SK-N-SH (cell line): Measurements from ENCODE around the gene TMEM30A. TPM values are rescaled to one million over a fixed set of nuclear protein-coding genes. Genes with fewer than 3 reads are reported as not detected.

Experiments
- CTCF ChIA-PET: fragments of 300-600, 350-600 bp; formaldehyde crosslinking; extraction: SDS; loops from one replicate; lab custom pipeline; 2021; lab: Yijun Ruan, JAX
- POLR2A ChIA-PET: fragments of 350-600 bp; sonication (Branson Sonifier 250); formaldehyde crosslinking; extraction: SDS; loops from one replicate; lab custom pipeline; 2020; ENCODE audit warnings: antibody characterized with exemption, inconsistent platforms; lab: Yijun Ruan, JAX
- DNase-seq: peaks from one replicate; pipeline ENCODE4 v3.0.0; 2012
- H2AFZ ChIP-seq: fragments of 200-600 bp; sonication (generic); 2 replicates; pipeline ENCODE4 v1.8.1; 2016; ENCODE audit warnings: antibody characterized with exemption, mild to moderate bottlenecking, low read depth
- H3F3A ChIP-seq: fragments of 200-600 bp; sonication (generic); replicated peaks from 2 replicates; pipeline ENCODE3; 2016; ENCODE audit warnings: antibody characterized with exemption, mild to moderate bottlenecking; ENCODE audit not compliant: insufficient read depth
- H3K27ac ChIP-seq, 2 experiments: fragments of 200-500 bp in 1 of 2; fragments of 200-600 bp in 1 of 2; sonication (Bioruptor generic) in 1 of 2; sonication (generic), shearing (Covaris generic) in 1 of 2; 2 replicates each; pipeline versions ENCODE4 v1.5.1 to v1.6.1; 2014 to 2016; ENCODE audit warnings: low read depth in 2 of 2, inconsistent platforms in 1 of 2, low read length in 1 of 2, mild to moderate bottlenecking in 1 of 2, mixed read lengths in 1 of 2
- H3K27me3 ChIP-seq: fragments of 200-600 bp; sonication (generic), shearing (Covaris generic); 2 replicates; pipeline ENCODE4 v1.6.1; 2016; ENCODE audit warnings: mixed run types; ENCODE audit not compliant: insufficient read depth
- H3K36me3 ChIP-seq, 2 experiments: fragments of 200-500 bp in 1 of 2; fragments of 200-600 bp in 1 of 2; sonication (Bioruptor generic) in 1 of 2; sonication (generic) in 1 of 2; replicated peaks in 1 of 2; 2 replicates each; pipeline versions ENCODE3 to v1.5.1; 2014 to 2016; ENCODE audit warnings: low read length in 1 of 2, mild to moderate bottlenecking in 1 of 2; ENCODE audit not compliant: insufficient read depth in 2 of 2, control insufficient read depth in 1 of 2
- H3K4me1 ChIP-seq, 2 experiments: fragments of 200-500 bp in 1 of 2; fragments of 200-600 bp in 1 of 2; sonication (Bioruptor generic) in 1 of 2; sonication (generic), shearing (Covaris generic) in 1 of 2; 2 replicates each; pipeline versions ENCODE4 v1.5.1 to v1.6.1; 2014 to 2016; ENCODE audit warnings: low read depth in 1 of 2, low read length in 1 of 2, mixed run types in 1 of 2; ENCODE audit not compliant: insufficient read depth in 2 of 2, control insufficient read depth in 1 of 2
- H3K4me2 ChIP-seq: fragments of 200-600 bp; sonication (generic), shearing (Covaris generic); 2 replicates; pipeline ENCODE4 v1.6.1; 2017; ENCODE audit warnings: mixed run types
- H3K4me3 ChIP-seq, 2 experiments: fragments of 200-500 bp in 1 of 2; fragments of 200-600 bp in 1 of 2; sonication (Bioruptor generic) in 1 of 2; sonication (generic), shearing (Covaris generic) in 1 of 2; 2 replicates each; pipeline versions ENCODE4 v1.5.1 to v1.8.1; 2014 to 2016; ENCODE audit warnings: low read depth in 2 of 2, inconsistent platforms in 1 of 2, low read length in 1 of 2, mild to moderate bottlenecking in 1 of 2, mixed read lengths in 1 of 2, moderate library complexity in 1 of 2
- H3K79me2 ChIP-seq: fragments of 200-600 bp; sonication (generic); 2 replicates; pipeline ENCODE4 v1.8.1; 2017; ENCODE audit warnings: mild to moderate bottlenecking; ENCODE audit not compliant: insufficient read depth
- H3K9ac ChIP-seq: fragments of 200-600 bp; sonication (generic); 2 replicates; pipeline ENCODE4 v1.6.1; 2017; ENCODE audit warnings: mixed run types
- H3K9me2 ChIP-seq: fragments of 200-600 bp; sonication (generic); 2 replicates; pipeline ENCODE4 v1.6.1; 2017; ENCODE audit warnings: mixed run types
- H3K9me3 ChIP-seq: fragments of 200-600 bp; sonication (generic); 2 replicates; pipeline ENCODE4 v1.6.1; 2017; ENCODE audit warnings: mixed run types, mild to moderate bottlenecking, moderate library complexity
- H4K20me1 ChIP-seq: fragments of 200-600 bp; sonication (generic); 2 replicates; pipeline ENCODE4 v1.6.1; 2017; ENCODE audit warnings: mild to moderate bottlenecking, mixed run types; ENCODE audit not compliant: insufficient read depth
- CHD2 ChIP-seq: fragments of 150-350 bp; IDR thresholded peaks from 2 replicates; pipeline ENCODE4 v1.6.1; 2018; ENCODE audit warnings: low read length; ENCODE audit not compliant: partially characterized antibody
- FOSL2 ChIP-seq: IDR thresholded peaks from 2 replicates; pipeline ENCODE4 v1.4.0; 2012; ENCODE audit warnings: low read depth, mild to moderate bottlenecking, moderate library complexity, borderline replicate concordance
- GABPA ChIP-seq: IDR thresholded peaks from 2 replicates; pipeline ENCODE4 v1.4.0; 2012; ENCODE audit warnings: low read depth, mild to moderate bottlenecking
- IRF3 ChIP-seq: fragments of 150-350 bp; IDR thresholded peaks from 2 replicates; pipeline ENCODE4 v1.6.1; 2016; ENCODE audit warnings: mild to moderate bottlenecking, low read depth, low read length
- JUND ChIP-seq: IDR thresholded peaks from 2 replicates; pipeline ENCODE4 v1.4.0; 2012
- MAX ChIP-seq: IDR thresholded peaks from 2 replicates; pipeline ENCODE4 v1.4.0; 2012; ENCODE audit warnings: low read depth
- MEF2A ChIP-seq: IDR thresholded peaks from 2 replicates; pipeline ENCODE4 v1.4.0; 2012; ENCODE audit warnings: low read depth, borderline replicate concordance
- MXI1 ChIP-seq: IDR thresholded peaks from 2 replicates; pipeline ENCODE4 v1.6.1; 2012; ENCODE audit warnings: mild to moderate bottlenecking, low read depth, low read length, improper control_type of control experiment
- POLR2AphosphoS5 ChIP-seq: IDR thresholded peaks from 2 replicates; pipeline ENCODE4 v1.6.1; 2012; ENCODE audit warnings: low read depth, low read length
- RAD21 ChIP-seq: IDR thresholded peaks from 2 replicates; pipeline ENCODE4 v1.6.1; 2012; ENCODE audit warnings: mild to moderate bottlenecking, low read length
- REST ChIP-seq: IDR thresholded peaks from 2 replicates; pipeline ENCODE4 v1.6.1; 2012; ENCODE audit warnings: mild to moderate bottlenecking, low read depth, low read length, moderate library complexity
- RXRA ChIP-seq: IDR thresholded peaks from 2 replicates; pipeline ENCODE4 v1.4.0; 2012; ENCODE audit warnings: low read depth, mild to moderate bottlenecking, borderline replicate concordance
- SIN3A ChIP-seq: IDR thresholded peaks from 2 replicates; pipeline ENCODE4 v1.6.1; 2012; ENCODE audit warnings: low read depth, mild to moderate bottlenecking, low read length, moderate library complexity, borderline replicate concordance
- SMC3 ChIP-seq: IDR thresholded peaks from 2 replicates; pipeline ENCODE4 v1.6.1; 2012; ENCODE audit warnings: low read depth, low read length, improper control_type of control experiment
- TCF12 ChIP-seq: IDR thresholded peaks from 2 replicates; pipeline ENCODE4 v1.4.0; 2012
- TEAD4 ChIP-seq: IDR thresholded peaks from 2 replicates; pipeline ENCODE4 v1.4.0; 2012; ENCODE audit warnings: mild to moderate bottlenecking, borderline replicate concordance; ENCODE audit not compliant: insufficient read depth
- USF1 ChIP-seq: IDR thresholded peaks from 2 replicates; pipeline ENCODE4 v1.4.0; 2012; ENCODE audit warnings: low read depth, borderline replicate concordance
- YY1 ChIP-seq: IDR thresholded peaks from 2 replicates; pipeline ENCODE4 v1.4.0; 2012; ENCODE audit warnings: low read depth, mild to moderate bottlenecking
- ZBTB33 ChIP-seq: IDR thresholded peaks from 2 replicates; pipeline ENCODE4 v1.4.0; 2012; ENCODE audit warnings: low read depth, borderline replicate concordance
- WGBS: methylation state at CpG from one replicate; pipeline ENCODE4 v1.1.6; 2017; ENCODE audit warnings: low lambda C conversion rate; 5-methylcytosine and 5-hydroxymethylcytosine counted together
- polyA plus RNA-seq, 3 experiments: library from polyadenylated mRNA; depleted of rRNA; stranded (reverse); fragments of >200 nt; gene quantifications; 2 replicates each; pipeline ENCODE4 v1.2.3, GENCODE V29; 2012

Gene TMEM30A
- polyA plus RNA-seq, 1 of the 3 experiments (the other 2 are of a cell fraction) = 22.8 TPM

- Histone ChIP-seq H3K36me3 (no peaks in the 10 kb centered on the region), H3K9me2 (no peaks in the 10 kb centered on the region), H3K4me3 (no peak overlapping the region)
- TF ChIP-seq JUND = no peak
- TF ChIP-seq USF1 = no peak
- no peak for TF ChIP-seq TCF12
- TF ChIP-seq YY1 = no peak
- TF ChIP-seq GABPA = no peak
- no peak for TF ChIP-seq POLR2AphosphoS5
- no peak for TF ChIP-seq TEAD4
- TF ChIP-seq IRF3 = no peak
- no peak for TF ChIP-seq RXRA
- TF ChIP-seq, all 33 proteins: peak for 0
- Histone ChIP-seq H3F3A (no peaks in the 10 kb centered on the region), H3K4me1 (no peaks in the 10 kb centered on the region), H2AFZ (no peak overlapping the region), H3K27ac (no peak overlapping the region), H4K20me1 (no peaks in the 10 kb centered on the region), H3K27me3 (no peaks in the 10 kb centered on the region), H3K79me2 (no peaks in the 10 kb centered on the region), H3K4me2 (no peak overlapping the region), H3K9me3 (no peaks in the 10 kb centered on the region), H3K9ac (no peak overlapping the region)
- WGBS = 92% methylated on average over 3 of the region's 3 CpGs
- DNase-seq = no peak
- ChIA-PET CTCF (interaction anchor here (0.6 to 1.9 kb wide), 4 partner anchors 9 to 221 kb away, joined by 3 to 7 read pairs (median 4); no protein-coding TSS in a partner anchor), POLR2A (no interaction called here)
Observed at GRCh38 chr6:75306064-75306463, 21.5 kb upstream of the TMEM30A start.

- ChIA-PET POLR2A (no interaction called here), CTCF (interaction anchor here (0.6 to 1.9 kb wide), 5 partner anchors 8 to 221 kb away, joined by 3 to 7 read pairs (median 5); no protein-coding TSS in a partner anchor)
- H3K4me2 ChIP-seq = no peak overlapping the region
- no peaks in the 10 kb centered on the region for H3K9me3 ChIP-seq
- WGBS = 66% methylated on average over 5 of the region's 5 CpGs
- H4K20me1 ChIP-seq = no peaks in the 10 kb centered on the region
- DNase-seq = no peak
- H3K9ac ChIP-seq = no peak overlapping the region
- H3K4me3 ChIP-seq = no peak overlapping the region
- no peaks in the 10 kb centered on the region for H3K79me2 ChIP-seq
- no peaks in the 10 kb centered on the region for H3K9me2 ChIP-seq
- no peaks in the 10 kb centered on the region for H3K27me3 ChIP-seq
- no peaks in the 10 kb centered on the region for H3F3A ChIP-seq
- no peaks in the 10 kb centered on the region; a peak in 1 of 4 replicates for H3K4me1 ChIP-seq
- H3K27ac ChIP-seq = no peak overlapping the region
- no peaks in the 10 kb centered on the region for H3K36me3 ChIP-seq
- H2AFZ ChIP-seq = no peak overlapping the region
- no peak for TF ChIP-seq RAD21
- TF ChIP-seq MEF2A = no peak
- no peak for TF ChIP-seq SIN3A
- TF ChIP-seq MXI1 = no peak
- no peak for TF ChIP-seq CHD2
- TF ChIP-seq ZBTB33 = no peak
- TF ChIP-seq REST = no peak
- TF ChIP-seq MAX = no peak
- no peak for TF ChIP-seq SMC3
- no peak for TF ChIP-seq GABPA
- TF ChIP-seq YY1 = no peak
- TF ChIP-seq FOSL2 = no peak
- TF ChIP-seq, all 33 proteins: peak for 0
Observed at GRCh38 chr6:75305573-75305972, 21.0 kb upstream of the TMEM30A start.
